ENCODE measurements around the gene NAA80.

The NAA80 gene

DNA sequence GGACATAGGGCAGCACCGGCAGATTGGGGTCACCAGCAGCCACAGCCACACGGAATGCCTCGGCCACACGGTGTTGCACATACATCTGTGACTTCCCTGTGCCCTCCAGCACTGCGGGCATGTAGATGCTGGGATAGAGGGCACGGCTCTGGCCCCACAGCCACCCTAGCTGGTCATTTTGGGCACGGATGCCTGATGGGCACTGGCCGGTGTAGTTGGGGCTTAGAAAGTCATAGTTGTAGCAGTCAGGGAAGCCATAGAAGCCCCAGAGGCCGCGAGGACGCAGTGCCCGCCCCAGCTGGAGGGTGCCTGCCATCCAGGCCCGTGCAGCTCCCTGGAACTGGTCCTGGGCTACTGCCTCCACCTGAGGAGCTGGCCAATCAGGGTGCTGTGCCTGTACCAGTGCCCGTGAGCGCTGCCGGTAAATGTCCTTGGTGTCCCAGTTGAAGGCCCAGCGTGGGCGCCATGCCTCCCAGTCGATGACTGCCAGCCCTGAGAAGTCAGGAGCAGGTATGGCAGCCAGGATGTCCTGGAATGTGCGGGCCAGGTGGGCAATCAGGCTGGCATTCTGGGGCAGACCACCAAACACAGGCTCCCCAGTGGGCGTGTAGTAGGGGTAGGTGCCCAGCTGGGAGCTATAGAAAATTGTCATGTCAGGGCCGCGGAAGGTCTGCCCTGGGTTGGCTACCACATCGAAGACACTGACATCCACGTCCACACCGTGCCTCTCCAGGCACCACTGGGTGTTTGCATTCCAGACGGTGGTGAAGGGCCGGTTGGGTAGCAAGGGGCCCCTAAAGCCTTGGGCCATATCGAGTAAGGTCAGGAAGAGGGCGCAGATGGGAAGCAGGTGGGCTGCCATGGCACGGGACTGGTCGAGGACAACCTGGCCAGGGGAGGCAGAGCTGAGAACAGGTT lies 3.1 kb upstream of the NAA80 start:
- Histone ChIP-seq H2BK12ac (ENCODE audit: low read length) (no peak overlapping the region), H3K4me1 (ENCODE audit: control insufficient read depth in 2 of 2, insufficient read depth in 1 of 2, low read depth in 1 of 2, low read length in 2 of 2) (peaks cover 12 to 14% of the 10 kb centered on the region in 2 donors), H3K18ac (ENCODE audit: low read length) (peak overlapping the region; percentile 70), H3K27ac (replicated peaks; ENCODE audit: low read length) (no peak overlapping the region), H2AK5ac (ENCODE audit: low read depth, low read length) (peak overlapping the region; percentile 96), H4K8ac (ENCODE audit: low read depth, low read length) (peak overlapping the region; percentile 45), H3K4me3 (ENCODE audit: low read length in 2 of 2) (peak overlapping the region in 1 of 2 donors; percentile 11), H2BK5ac (ENCODE audit: low read length) (peak overlapping the region; percentile 88), H2AFZ (ENCODE audit: low read length) (no peak overlapping the region), H3K9ac (ENCODE audit: low read depth, low read length, poor library complexity) (peak overlapping the region; percentile 78), H3K4ac (ENCODE audit: low read length) (peak overlapping the region; percentile 72), H3K36me3 (replicated peaks in 1 of 2; ENCODE audit: control insufficient read depth in 2 of 2, insufficient read depth in 2 of 2, low read length in 2 of 2) (no peaks in the 10 kb centered on the region), H2BK15ac (ENCODE audit: low read length) (peak overlapping the region; percentile 69), H3K79me1 (ENCODE audit: low read depth, low read length) (no peaks in the 10 kb centered on the region), H3K23ac (ENCODE audit: low read depth, low read length, poor library complexity) (no peak overlapping the region), H3K9me3 (replicated peaks in 1 of 2; ENCODE audit: control insufficient read depth in 2 of 2, insufficient read depth in 1 of 2, low read depth in 1 of 2, low read length in 2 of 2) (no peaks in the 10 kb centered on the region), H3K14ac (ENCODE audit: low read length) (peak overlapping the region; percentile 84), H2BK120ac (ENCODE audit: low read depth, low read length) (no peak overlapping the region), H3K27me3 (ENCODE audit: control insufficient read depth in 3 of 3, insufficient read depth in 3 of 3, low read depth in 1 of 3, low read length in 3 of 3) (no peaks in the 10 kb centered on the region), H3K4me2 (ENCODE audit: insufficient read depth, low read length, poor library complexity, severe bottlenecking) (no peak overlapping the region), H4K91ac (ENCODE audit: low read depth, low read length, poor library complexity) (no peak overlapping the region)
- DNase-seq (ENCODE audit: low spot score), result no peak
- no CpG with 5 or more reads among the region's 32 CpGs for WGBS, 2 donors (ENCODE audit: extremely low coverage in 2 of 2, insufficient read length in 2 of 2, insufficient replicate concordance in 1 of 2)

DNA sequence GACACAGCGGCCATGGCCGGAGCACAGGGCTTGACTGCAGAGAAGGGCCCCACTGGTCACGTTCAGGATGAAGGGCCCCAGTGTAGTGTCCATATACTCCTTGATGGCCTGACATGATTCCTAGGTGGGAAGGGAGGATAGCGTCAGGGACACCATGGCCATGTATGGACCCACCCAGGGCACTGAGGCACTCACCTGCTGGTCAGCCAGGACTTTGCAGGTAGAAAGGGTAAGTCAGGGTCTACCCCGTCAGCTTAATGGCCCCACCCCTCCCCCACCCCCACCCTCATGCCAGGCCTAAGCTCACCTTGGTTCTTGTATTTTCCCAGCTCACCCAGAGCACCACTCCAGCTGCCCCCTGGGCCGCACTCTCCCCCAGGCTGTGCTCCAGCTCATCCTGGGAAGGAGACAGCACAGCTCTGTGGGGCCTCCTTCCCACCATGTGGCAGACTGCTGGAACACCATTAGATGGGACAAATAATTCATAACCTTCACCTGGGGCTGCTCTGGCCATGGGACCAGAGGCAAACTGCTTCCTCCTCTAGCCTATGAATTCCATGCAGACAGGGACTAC lies 1.6 kb upstream of the NAA80 start:
- no peak overlapping the region for H2BK15ac ChIP-seq (ENCODE audit: low read length)
- no peak overlapping the region for H2AFZ ChIP-seq (ENCODE audit: low read length)
- no CpG with 5 or more reads among the region's 6 CpGs for WGBS, 2 donors (ENCODE audit: extremely low coverage in 2 of 2, insufficient read length in 2 of 2, insufficient replicate concordance in 1 of 2)
- no peak overlapping the region for H3K4me3 ChIP-seq (ENCODE audit: low read length in 2 of 2)
- peak overlapping the region; percentile 0 for H3K18ac ChIP-seq (ENCODE audit: low read length)
- H3K79me1 ChIP-seq (ENCODE audit: low read depth, low read length), result no peaks in the 10 kb centered on the region
- no peaks in the 10 kb centered on the region for H3K36me3 ChIP-seq (replicated peaks in 1 of 2; ENCODE audit: control insufficient read depth in 2 of 2, insufficient read depth in 2 of 2, low read length in 2 of 2)
- H4K91ac ChIP-seq (ENCODE audit: low read depth, low read length, poor library complexity), result no peak overlapping the region
- H3K14ac ChIP-seq (ENCODE audit: low read length), result no peak overlapping the region
- no peak overlapping the region for H2BK5ac ChIP-seq (ENCODE audit: low read length)
- peaks cover 12 to 14% of the 10 kb centered on the region in 2 donors for H3K4me1 ChIP-seq (ENCODE audit: control insufficient read depth in 2 of 2, insufficient read depth in 1 of 2, low read depth in 1 of 2, low read length in 2 of 2)
- no peak overlapping the region for H2BK120ac ChIP-seq (ENCODE audit: low read depth, low read length)
- no peaks in the 10 kb centered on the region for H3K9me3 ChIP-seq (replicated peaks in 1 of 2; ENCODE audit: control insufficient read depth in 2 of 2, insufficient read depth in 1 of 2, low read depth in 1 of 2, low read length in 2 of 2)
- H2BK12ac ChIP-seq (ENCODE audit: low read length), result no peak overlapping the region
- H3K4me2 ChIP-seq (ENCODE audit: insufficient read depth, low read length, poor library complexity, severe bottlenecking), result no peak overlapping the region
- H3K27ac ChIP-seq (replicated peaks; ENCODE audit: low read length), result no peak overlapping the region
- DNase-seq (ENCODE audit: low spot score), result no peak
- no peaks in the 10 kb centered on the region for H3K27me3 ChIP-seq (ENCODE audit: control insufficient read depth in 3 of 3, insufficient read depth in 3 of 3, low read depth in 1 of 3, low read length in 3 of 3)
- H3K4ac ChIP-seq (ENCODE audit: low read length), result no peak overlapping the region
- H3K9ac ChIP-seq (ENCODE audit: low read depth, low read length, poor library complexity), result no peak overlapping the region
- H4K8ac ChIP-seq (ENCODE audit: low read depth, low read length), result no peak overlapping the region
- H3K23ac ChIP-seq (ENCODE audit: low read depth, low read length, poor library complexity), result no peak overlapping the region
- H2AK5ac ChIP-seq (ENCODE audit: low read depth, low read length), result peak overlapping the region; percentile 40

DNA sequence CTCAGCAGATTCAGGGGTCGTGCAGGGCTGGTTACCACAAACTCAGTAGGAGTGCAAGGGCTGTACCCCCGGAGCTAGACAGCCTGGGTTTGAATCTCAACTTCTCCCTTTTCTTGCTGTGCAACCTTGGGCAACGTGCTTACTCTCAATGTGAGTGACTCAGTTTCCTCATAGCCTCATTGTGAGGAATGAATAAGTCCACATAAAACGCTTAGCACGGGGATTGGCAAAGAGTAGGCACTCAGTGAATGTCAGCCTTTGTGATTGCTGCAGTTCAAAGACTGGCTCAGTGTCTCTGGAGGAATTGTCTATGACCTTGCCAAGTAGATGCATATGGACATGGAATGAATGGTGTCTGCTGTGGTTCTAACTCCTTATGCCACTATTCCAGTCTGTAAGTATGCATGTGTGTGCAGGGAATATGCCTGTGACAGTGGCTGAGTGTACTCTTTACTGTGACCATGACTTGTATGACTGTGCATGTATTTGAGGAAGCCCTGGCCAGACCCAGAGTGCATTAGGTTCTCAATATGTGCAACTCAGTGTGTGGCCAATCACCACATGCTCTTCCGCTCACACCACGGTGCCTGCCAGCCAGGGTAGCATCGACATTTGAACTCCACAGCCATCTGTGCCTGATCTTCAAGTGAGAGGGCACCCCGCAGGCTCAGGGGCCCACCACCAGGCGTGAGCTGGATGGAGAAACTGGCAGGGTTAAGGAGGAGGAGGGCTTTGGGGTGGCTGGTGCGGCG lies 900 bp upstream of the NAA80 start:
- Histone ChIP-seq H3K4ac (ENCODE audit: low read length) (no peak overlapping the region), H2AK5ac (ENCODE audit: low read depth, low read length) (peak overlapping the region; percentile 40), H3K4me2 (ENCODE audit: insufficient read depth, low read length, poor library complexity, severe bottlenecking) (peak overlapping the region; percentile 48), H3K9ac (ENCODE audit: low read depth, low read length, poor library complexity) (no peak overlapping the region), H3K14ac (ENCODE audit: low read length) (no peak overlapping the region), H3K4me3 (ENCODE audit: low read length in 2 of 2) (peak overlapping the region; percentile 70 to 82), H4K8ac (ENCODE audit: low read depth, low read length) (no peak overlapping the region), H3K9me3 (replicated peaks in 1 of 2; ENCODE audit: control insufficient read depth in 2 of 2, insufficient read depth in 1 of 2, low read depth in 1 of 2, low read length in 2 of 2) (no peaks in the 10 kb centered on the region), H2BK15ac (ENCODE audit: low read length) (no peak overlapping the region), H3K4me1 (ENCODE audit: control insufficient read depth in 2 of 2, insufficient read depth in 1 of 2, low read depth in 1 of 2, low read length in 2 of 2) (peaks cover 12 to 14% of the 10 kb centered on the region in 2 donors), H4K91ac (ENCODE audit: low read depth, low read length, poor library complexity) (no peak overlapping the region), H3K18ac (ENCODE audit: low read length) (peak overlapping the region; percentile 0), H3K27me3 (ENCODE audit: control insufficient read depth in 3 of 3, insufficient read depth in 3 of 3, low read depth in 1 of 3, low read length in 3 of 3) (no peaks in the 10 kb centered on the region), H2AFZ (ENCODE audit: low read length) (peak overlapping the region; percentile 86), H3K27ac (replicated peaks; ENCODE audit: low read length) (no peak overlapping the region), H2BK120ac (ENCODE audit: low read depth, low read length) (no peak overlapping the region), H3K23ac (ENCODE audit: low read depth, low read length, poor library complexity) (no peak overlapping the region), H3K36me3 (replicated peaks in 1 of 2; ENCODE audit: control insufficient read depth in 2 of 2, insufficient read depth in 2 of 2, low read length in 2 of 2) (no peaks in the 10 kb centered on the region), H3K79me1 (ENCODE audit: low read depth, low read length) (no peaks in the 10 kb centered on the region), H2BK12ac (ENCODE audit: low read length) (no peak overlapping the region), H2BK5ac (ENCODE audit: low read length) (no peak overlapping the region)
- DNase-seq (ENCODE audit: low spot score), result no peak
- WGBS, 2 donors (ENCODE audit: extremely low coverage in 2 of 2, insufficient read length in 2 of 2, insufficient replicate concordance in 1 of 2), result no CpG with 5 or more reads among the region's 12 CpGs

DNA sequence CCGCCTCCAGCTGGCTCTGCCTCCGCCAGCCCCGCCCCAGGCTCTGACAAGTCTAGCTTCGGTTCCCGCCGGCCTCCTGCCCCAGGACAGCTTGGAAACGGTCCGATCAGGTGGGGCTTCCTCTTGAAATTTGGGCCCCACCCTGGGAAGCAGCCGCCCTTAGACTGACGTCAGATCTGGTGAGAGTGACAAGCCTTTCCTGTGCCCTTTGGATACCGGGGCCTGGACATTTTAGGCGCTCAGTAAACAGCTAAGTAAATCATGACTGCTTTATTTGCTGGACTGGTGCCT lies 378 bp upstream of the NAA80 start:
- H2BK12ac ChIP-seq (ENCODE audit: low read length), result no peak overlapping the region

More for the DNA sequence above, 378 bp upstream of the NAA80 start:
- Histone ChIP-seq H3K4me3 (ENCODE audit: low read length in 2 of 2) (peak overlapping the region; percentile 70 to 82), H3K79me1 (ENCODE audit: low read depth, low read length) (no peaks in the 10 kb centered on the region), H3K36me3 (replicated peaks in 1 of 2; ENCODE audit: control insufficient read depth in 2 of 2, insufficient read depth in 2 of 2, low read length in 2 of 2) (no peaks in the 10 kb centered on the region), H3K4me1 (ENCODE audit: control insufficient read depth in 2 of 2, insufficient read depth in 1 of 2, low read depth in 1 of 2, low read length in 2 of 2) (peaks cover 12 to 14% of the 10 kb centered on the region in 2 donors), H4K91ac (ENCODE audit: low read depth, low read length, poor library complexity) (no peak overlapping the region), H2BK15ac (ENCODE audit: low read length) (no peak overlapping the region), H3K27ac (replicated peaks; ENCODE audit: low read length) (no peak overlapping the region), H3K4ac (ENCODE audit: low read length) (no peak overlapping the region), H3K27me3 (ENCODE audit: control insufficient read depth in 3 of 3, insufficient read depth in 3 of 3, low read depth in 1 of 3, low read length in 3 of 3) (no peaks in the 10 kb centered on the region), H2BK5ac (ENCODE audit: low read length) (no peak overlapping the region), H2BK120ac (ENCODE audit: low read depth, low read length) (no peak overlapping the region), H3K14ac (ENCODE audit: low read length) (no peak overlapping the region), H2AK5ac (ENCODE audit: low read depth, low read length) (no peak overlapping the region), H2AFZ (ENCODE audit: low read length) (peak overlapping the region; percentile 86), H3K23ac (ENCODE audit: low read depth, low read length, poor library complexity) (no peak overlapping the region), H3K9me3 (replicated peaks in 1 of 2; ENCODE audit: control insufficient read depth in 2 of 2, insufficient read depth in 1 of 2, low read depth in 1 of 2, low read length in 2 of 2) (no peaks in the 10 kb centered on the region), H4K8ac (ENCODE audit: low read depth, low read length) (no peak overlapping the region), H3K18ac (ENCODE audit: low read length) (no peak overlapping the region), H3K9ac (ENCODE audit: low read depth, low read length, poor library complexity) (no peak overlapping the region), H3K4me2 (ENCODE audit: insufficient read depth, low read length, poor library complexity, severe bottlenecking) (peak overlapping the region; percentile 48)
- no CpG with 5 or more reads among the region's 12 CpGs for WGBS, 2 donors (ENCODE audit: extremely low coverage in 2 of 2, insufficient read length in 2 of 2, insufficient replicate concordance in 1 of 2)
- DNase-seq (ENCODE audit: low spot score), result no peak
